HEK293 (cell line): ENCODE data around the gene FAF2.

ENCODE experiments used
- CTCF ChIA-PET: fragments of 350-600 bp; formaldehyde crosslinking; extraction: SDS; loops from one replicate; lab custom pipeline; 2021; ENCODE audit warnings: antibody characterized with exemption; lab: Yijun Ruan, JAX
- POLR2A ChIA-PET: fragments of 300-600 bp; formaldehyde crosslinking; extraction: SDS; loops from one replicate; lab custom pipeline; 2020; ENCODE audit warnings: antibody characterized with exemption, inconsistent platforms; lab: Yijun Ruan, JAX
- H3K27ac ChIP-seq: fragments of 200-500 bp; sonication (Bioruptor generic); 2 replicates; pipeline ENCODE4 v1.5.1; 2014; ENCODE audit warnings: low read depth, low read length, control low read depth, inconsistent platforms; ENCODE audit errors: extremely low read depth
- H3K36me3 ChIP-seq, 2 experiments: fragments of 200-500 bp in 1 of 2; sonication (Bioruptor generic) in 1 of 2; 1 replicate in 1 of 2; 2 replicates in 1 of 2; pipeline ENCODE4 v1.5.1; 2014 to 2017; ENCODE audit warnings: inconsistent platforms in 2 of 2, low read length in 2 of 2; ENCODE audit not compliant: control insufficient read depth in 2 of 2, insufficient read depth in 1 of 2
- H3K4me1 ChIP-seq: fragments of 200-500 bp; sonication (Bioruptor generic); 2 replicates; pipeline ENCODE4 v1.5.1; 2014; ENCODE audit warnings: mild to moderate bottlenecking, low read length, inconsistent platforms; ENCODE audit not compliant: control insufficient read depth, insufficient read depth
- H3K4me3 ChIP-seq: 2 replicates; pipeline ENCODE4 v1.5.1; 2011; ENCODE audit warnings: low read depth, mild to moderate bottlenecking, control low read depth, low read length, moderate library complexity
- H3K9me3 ChIP-seq: fragments of 200-500 bp; sonication (Bioruptor generic); 2 replicates; pipeline ENCODE4 v1.5.1; 2014; ENCODE audit warnings: low read depth, low read length, inconsistent platforms; ENCODE audit not compliant: control insufficient read depth, insufficient read depth
- BCL11A ChIP-seq: fragments of 450-650 bp; formaldehyde crosslinking; IDR thresholded peaks from 2 replicates; pipeline ENCODE4 v1.5.1; 2016; ENCODE audit warnings: low read depth, missing biosample characterization, missing genetic modification characterization
- FEZF1 ChIP-seq: fragments of 450-650 bp; formaldehyde crosslinking; IDR thresholded peaks from 2 replicates; pipeline ENCODE4 v1.5.1; 2016; ENCODE audit warnings: missing biosample characterization, missing genetic modification characterization
- GFI1B ChIP-seq: fragments of 450-650 bp; formaldehyde crosslinking; IDR thresholded peaks from 2 replicates; pipeline ENCODE4 v1.5.1; 2016; ENCODE audit warnings: missing biosample characterization, missing genetic modification characterization
- GLIS1 ChIP-seq: fragments of 450-650 bp; formaldehyde crosslinking; IDR thresholded peaks from 2 replicates; pipeline ENCODE4 v1.5.1; 2016; ENCODE audit warnings: missing biosample characterization, missing genetic modification characterization
- HOXC10 ChIP-seq: sonication (generic); formaldehyde crosslinking; IDR thresholded peaks from 2 replicates; pipeline ENCODE4 v1.8.1; 2023; ENCODE audit warnings: mild to moderate bottlenecking, missing genetic modification reagents
- HOXD13 ChIP-seq: sonication (generic); formaldehyde crosslinking; IDR thresholded peaks from 2 replicates; pipeline ENCODE4 v1.8.0; 2022; ENCODE audit warnings: missing genetic modification reagents, borderline replicate concordance
- MYNN ChIP-seq: fragments of 450-650 bp; formaldehyde crosslinking; IDR thresholded peaks from 2 replicates; pipeline ENCODE4 v1.5.1; 2016; ENCODE audit warnings: missing biosample characterization, missing genetic modification characterization, borderline replicate concordance
- MZF1 ChIP-seq: fragments of 450-650 bp; formaldehyde crosslinking; IDR thresholded peaks from 2 replicates; pipeline ENCODE4 v1.5.1; 2017; ENCODE audit warnings: missing biosample characterization, missing genetic modification characterization, borderline replicate concordance
- OSR2 ChIP-seq: fragments of 450-650 bp; formaldehyde crosslinking; IDR thresholded peaks from 2 replicates; pipeline ENCODE4 v1.5.1; 2016; ENCODE audit warnings: missing biosample characterization, missing genetic modification characterization
- ZBTB1 ChIP-seq: fragments of 450-650 bp; formaldehyde crosslinking; IDR thresholded peaks from 2 replicates; pipeline ENCODE4 v1.5.1; 2016; ENCODE audit warnings: missing biosample characterization, missing genetic modification characterization
- ZEB2 ChIP-seq: fragments of 450-650 bp; formaldehyde crosslinking; IDR thresholded peaks from 2 replicates; pipeline ENCODE4 v1.5.1; 2016; ENCODE audit warnings: missing biosample characterization, missing genetic modification characterization
- ZFP41 ChIP-seq: fragments of 450-650 bp; formaldehyde crosslinking; IDR thresholded peaks from 2 replicates; pipeline ENCODE4 v1.5.1; 2016; ENCODE audit warnings: missing biosample characterization, missing genetic modification characterization, borderline replicate concordance
- ZNF138 ChIP-seq: fragments of 450-650 bp; formaldehyde crosslinking; IDR thresholded peaks from 2 replicates; pipeline ENCODE4 v1.5.1; 2016; ENCODE audit warnings: missing biosample characterization, missing genetic modification characterization, borderline replicate concordance
- ZNF155 ChIP-seq: fragments of 450-650 bp; formaldehyde crosslinking; IDR thresholded peaks from 2 replicates; pipeline ENCODE4 v1.5.1; 2016; ENCODE audit warnings: missing biosample characterization, missing genetic modification characterization
- ZNF184 ChIP-seq: fragments of 450-650 bp; IDR thresholded peaks from 2 replicates; pipeline ENCODE4 v1.5.1; 2018; ENCODE audit warnings: missing biosample characterization, mild to moderate bottlenecking, missing genetic modification characterization
- ZNF248 ChIP-seq: fragments of 450-650 bp; formaldehyde crosslinking; IDR thresholded peaks from 2 replicates; pipeline ENCODE4 v1.5.1; 2017; ENCODE audit warnings: missing biosample characterization, missing genetic modification characterization
- ZNF404 ChIP-seq: fragments of 450-650 bp; formaldehyde crosslinking; IDR thresholded peaks from 2 replicates; pipeline ENCODE4 v1.5.1; 2017; ENCODE audit warnings: missing biosample characterization, missing genetic modification characterization
- ZNF561 ChIP-seq: fragments of 450-650 bp; IDR thresholded peaks from 2 replicates; pipeline ENCODE4 v1.5.1; 2018; ENCODE audit warnings: missing biosample characterization, missing genetic modification characterization, borderline replicate concordance
- ZNF629 ChIP-seq: fragments of 450-650 bp; formaldehyde crosslinking; IDR thresholded peaks from 2 replicates; pipeline ENCODE4 v1.5.1; 2017; ENCODE audit warnings: missing biosample characterization, missing genetic modification characterization
- ZNF777 ChIP-seq: fragments of 450-650 bp; formaldehyde crosslinking; IDR thresholded peaks from 2 replicates; pipeline ENCODE4 v1.5.1; 2017; ENCODE audit warnings: missing biosample characterization, missing genetic modification characterization, borderline replicate concordance
- TF ChIP-seq, protein P1 (sequence below): fragments of 450-650 bp; formaldehyde crosslinking; IDR thresholded peaks from 2 replicates; pipeline ENCODE4 v1.5.1; 2016; ENCODE audit warnings: missing biosample characterization, missing genetic modification characterization
- TF ChIP-seq, protein P2 (sequence below): fragments of 450-650 bp; formaldehyde crosslinking; IDR thresholded peaks from 2 replicates; pipeline ENCODE4 v1.5.1; 2017; ENCODE audit warnings: missing biosample characterization, missing genetic modification characterization
- TF ChIP-seq, protein P3 (sequence below): fragments of 450-650 bp; formaldehyde crosslinking; IDR thresholded peaks from 2 replicates; pipeline ENCODE4 v1.5.1; 2016; ENCODE audit warnings: missing biosample characterization, missing genetic modification characterization
- TF ChIP-seq, protein P4 (sequence below): fragments of 450-650 bp; formaldehyde crosslinking; conservative IDR thresholded peaks from 2 replicates; pipeline ENCODE4 v1.5.1; 2016; ENCODE audit warnings: low read depth, missing biosample characterization, missing genetic modification characterization

Gene FAF2

DNA sequence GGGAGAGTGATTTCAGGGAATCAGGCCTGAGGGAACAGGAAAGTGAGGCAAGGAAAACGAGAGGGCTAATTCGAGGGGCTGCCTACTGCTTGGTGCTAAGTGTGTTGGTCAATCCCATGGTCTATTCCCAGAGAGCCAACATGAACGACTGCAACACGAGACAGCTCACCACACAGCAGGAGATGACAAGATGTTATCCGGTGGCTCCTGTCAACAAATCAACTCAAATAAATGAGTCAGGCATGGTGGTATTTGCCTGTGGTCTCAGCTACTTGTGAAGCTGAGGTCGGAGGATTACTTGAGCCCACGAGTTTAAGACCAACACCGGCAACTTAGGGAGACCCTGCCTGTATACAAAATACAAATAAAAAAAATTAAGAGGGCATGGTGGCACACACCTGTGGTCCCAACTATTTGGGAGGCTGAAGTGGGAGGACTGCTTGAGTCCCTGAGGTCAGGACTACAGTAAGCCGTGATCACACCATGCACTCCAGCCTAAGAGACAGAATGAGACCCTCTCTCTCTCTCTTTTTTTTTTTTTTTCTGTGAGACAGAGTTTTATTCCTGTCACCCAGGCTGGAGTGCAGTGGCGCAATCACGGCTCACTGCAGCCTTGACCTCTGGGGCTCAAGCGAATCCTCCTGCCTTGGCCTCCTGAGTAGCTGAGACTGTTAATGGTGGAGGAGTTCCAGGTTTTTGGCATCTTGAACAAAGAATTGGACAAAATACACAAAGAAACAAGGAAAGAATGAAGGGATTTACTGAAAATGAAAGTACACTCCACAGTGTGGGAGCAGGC is 9.0 kb upstream of the FAF2 start:
- Histone ChIP-seq H3K36me3 (no peaks in the 10 kb centered on the region), H3K9me3 (no peaks in the 10 kb centered on the region), H3K4me3 (no peak overlapping the region), H3K4me1 (no peaks in the 10 kb centered on the region), H3K27ac (no peak overlapping the region)
- ChIA-PET CTCF (interaction anchor here (0.6 to 1.5 kb wide), 4 partner anchors 8 to 21 kb away, joined by 3 to 7 read pairs (median 3); no protein-coding TSS in a partner anchor), POLR2A (interaction anchor here (1.8 kb wide), 1 partner anchor 9 kb away, joined by 4 read pairs; the partner anchor contains the start of gene FAF2)
- no peak for TF ChIP-seq ZNF561
- no peak for TF ChIP-seq MYNN (tag by site-specific recombination)
- no peak for TF ChIP-seq ZNF248 (tag by site-specific recombination)
- 0 out of 2 replicates have a peak, but pooled peaks have one; percentile 26 for TF ChIP-seq ZNF629
- TF ChIP-seq BCL11A, result no peak
- no peak for TF ChIP-seq ZBTB1 (tag by site-specific recombination)
- TF ChIP-seq GFI1B (tag by site-specific recombination), result no peak
- TF ChIP-seq FEZF1 (tag by site-specific recombination), result no peak
- TF ChIP-seq, protein P1, sequence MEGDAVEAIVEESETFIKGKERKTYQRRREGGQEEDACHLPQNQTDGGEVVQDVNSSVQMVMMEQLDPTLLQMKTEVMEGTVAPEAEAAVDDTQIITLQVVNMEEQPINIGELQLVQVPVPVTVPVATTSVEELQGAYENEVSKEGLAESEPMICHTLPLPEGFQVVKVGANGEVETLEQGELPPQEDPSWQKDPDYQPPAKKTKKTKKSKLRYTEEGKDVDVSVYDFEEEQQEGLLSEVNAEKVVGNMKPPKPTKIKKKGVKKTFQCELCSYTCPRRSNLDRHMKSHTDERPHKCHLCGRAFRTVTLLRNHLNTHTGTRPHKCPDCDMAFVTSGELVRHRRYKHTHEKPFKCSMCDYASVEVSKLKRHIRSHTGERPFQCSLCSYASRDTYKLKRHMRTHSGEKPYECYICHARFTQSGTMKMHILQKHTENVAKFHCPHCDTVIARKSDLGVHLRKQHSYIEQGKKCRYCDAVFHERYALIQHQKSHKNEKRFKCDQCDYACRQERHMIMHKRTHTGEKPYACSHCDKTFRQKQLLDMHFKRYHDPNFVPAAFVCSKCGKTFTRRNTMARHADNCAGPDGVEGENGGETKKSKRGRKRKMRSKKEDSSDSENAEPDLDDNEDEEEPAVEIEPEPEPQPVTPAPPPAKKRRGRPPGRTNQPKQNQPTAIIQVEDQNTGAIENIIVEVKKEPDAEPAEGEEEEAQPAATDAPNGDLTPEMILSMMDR (tag by site-specific recombination), result no peak
- TF ChIP-seq OSR2 (tag by site-specific recombination), result peak; percentile 93
- TF ChIP-seq ZNF777 (tag by site-specific recombination), result no peak
- TF ChIP-seq, protein P2, sequence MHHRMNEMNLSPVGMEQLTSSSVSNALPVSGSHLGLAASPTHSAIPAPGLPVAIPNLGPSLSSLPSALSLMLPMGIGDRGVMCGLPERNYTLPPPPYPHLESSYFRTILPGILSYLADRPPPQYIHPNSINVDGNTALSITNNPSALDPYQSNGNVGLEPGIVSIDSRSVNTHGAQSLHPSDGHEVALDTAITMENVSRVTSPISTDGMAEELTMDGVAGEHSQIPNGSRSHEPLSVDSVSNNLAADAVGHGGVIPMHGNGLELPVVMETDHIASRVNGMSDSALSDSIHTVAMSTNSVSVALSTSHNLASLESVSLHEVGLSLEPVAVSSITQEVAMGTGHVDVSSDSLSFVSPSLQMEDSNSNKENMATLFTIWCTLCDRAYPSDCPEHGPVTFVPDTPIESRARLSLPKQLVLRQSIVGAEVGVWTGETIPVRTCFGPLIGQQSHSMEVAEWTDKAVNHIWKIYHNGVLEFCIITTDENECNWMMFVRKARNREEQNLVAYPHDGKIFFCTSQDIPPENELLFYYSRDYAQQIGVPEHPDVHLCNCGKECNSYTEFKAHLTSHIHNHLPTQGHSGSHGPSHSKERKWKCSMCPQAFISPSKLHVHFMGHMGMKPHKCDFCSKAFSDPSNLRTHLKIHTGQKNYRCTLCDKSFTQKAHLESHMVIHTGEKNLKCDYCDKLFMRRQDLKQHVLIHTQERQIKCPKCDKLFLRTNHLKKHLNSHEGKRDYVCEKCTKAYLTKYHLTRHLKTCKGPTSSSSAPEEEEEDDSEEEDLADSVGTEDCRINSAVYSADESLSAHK (tag by site-specific recombination), result no peak
- peak; percentile 50; the same call in 1 of the 2 replicates for TF ChIP-seq ZEB2
- no peak for TF ChIP-seq HOXD13 (CRISPR knock-in tag)
- no peak for TF ChIP-seq ZFP41 (tag by site-specific recombination)
- TF ChIP-seq ZNF184 (tag by site-specific recombination), result 0 out of 2 replicates have a peak, but pooled peaks have one; percentile 33
- no peak for TF ChIP-seq ZNF138 (tag by site-specific recombination)
- TF ChIP-seq HOXC10 (CRISPR knock-in tag), result no peak
- TF ChIP-seq ZNF404 (tag by site-specific recombination), result no peak
- no peak for TF ChIP-seq ZNF155
- TF ChIP-seq, protein P3, sequence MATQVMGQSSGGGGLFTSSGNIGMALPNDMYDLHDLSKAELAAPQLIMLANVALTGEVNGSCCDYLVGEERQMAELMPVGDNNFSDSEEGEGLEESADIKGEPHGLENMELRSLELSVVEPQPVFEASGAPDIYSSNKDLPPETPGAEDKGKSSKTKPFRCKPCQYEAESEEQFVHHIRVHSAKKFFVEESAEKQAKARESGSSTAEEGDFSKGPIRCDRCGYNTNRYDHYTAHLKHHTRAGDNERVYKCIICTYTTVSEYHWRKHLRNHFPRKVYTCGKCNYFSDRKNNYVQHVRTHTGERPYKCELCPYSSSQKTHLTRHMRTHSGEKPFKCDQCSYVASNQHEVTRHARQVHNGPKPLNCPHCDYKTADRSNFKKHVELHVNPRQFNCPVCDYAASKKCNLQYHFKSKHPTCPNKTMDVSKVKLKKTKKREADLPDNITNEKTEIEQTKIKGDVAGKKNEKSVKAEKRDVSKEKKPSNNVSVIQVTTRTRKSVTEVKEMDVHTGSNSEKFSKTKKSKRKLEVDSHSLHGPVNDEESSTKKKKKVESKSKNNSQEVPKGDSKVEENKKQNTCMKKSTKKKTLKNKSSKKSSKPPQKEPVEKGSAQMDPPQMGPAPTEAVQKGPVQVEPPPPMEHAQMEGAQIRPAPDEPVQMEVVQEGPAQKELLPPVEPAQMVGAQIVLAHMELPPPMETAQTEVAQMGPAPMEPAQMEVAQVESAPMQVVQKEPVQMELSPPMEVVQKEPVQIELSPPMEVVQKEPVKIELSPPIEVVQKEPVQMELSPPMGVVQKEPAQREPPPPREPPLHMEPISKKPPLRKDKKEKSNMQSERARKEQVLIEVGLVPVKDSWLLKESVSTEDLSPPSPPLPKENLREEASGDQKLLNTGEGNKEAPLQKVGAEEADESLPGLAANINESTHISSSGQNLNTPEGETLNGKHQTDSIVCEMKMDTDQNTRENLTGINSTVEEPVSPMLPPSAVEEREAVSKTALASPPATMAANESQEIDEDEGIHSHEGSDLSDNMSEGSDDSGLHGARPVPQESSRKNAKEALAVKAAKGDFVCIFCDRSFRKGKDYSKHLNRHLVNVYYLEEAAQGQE (tag by site-specific recombination), result no peak
- TF ChIP-seq MZF1 (tag by site-specific recombination), result no peak
- TF ChIP-seq GLIS1 (tag by site-specific recombination), result 0 out of 2 replicates have a peak, but pooled peaks have one; percentile 33
- TF ChIP-seq, protein P4, sequence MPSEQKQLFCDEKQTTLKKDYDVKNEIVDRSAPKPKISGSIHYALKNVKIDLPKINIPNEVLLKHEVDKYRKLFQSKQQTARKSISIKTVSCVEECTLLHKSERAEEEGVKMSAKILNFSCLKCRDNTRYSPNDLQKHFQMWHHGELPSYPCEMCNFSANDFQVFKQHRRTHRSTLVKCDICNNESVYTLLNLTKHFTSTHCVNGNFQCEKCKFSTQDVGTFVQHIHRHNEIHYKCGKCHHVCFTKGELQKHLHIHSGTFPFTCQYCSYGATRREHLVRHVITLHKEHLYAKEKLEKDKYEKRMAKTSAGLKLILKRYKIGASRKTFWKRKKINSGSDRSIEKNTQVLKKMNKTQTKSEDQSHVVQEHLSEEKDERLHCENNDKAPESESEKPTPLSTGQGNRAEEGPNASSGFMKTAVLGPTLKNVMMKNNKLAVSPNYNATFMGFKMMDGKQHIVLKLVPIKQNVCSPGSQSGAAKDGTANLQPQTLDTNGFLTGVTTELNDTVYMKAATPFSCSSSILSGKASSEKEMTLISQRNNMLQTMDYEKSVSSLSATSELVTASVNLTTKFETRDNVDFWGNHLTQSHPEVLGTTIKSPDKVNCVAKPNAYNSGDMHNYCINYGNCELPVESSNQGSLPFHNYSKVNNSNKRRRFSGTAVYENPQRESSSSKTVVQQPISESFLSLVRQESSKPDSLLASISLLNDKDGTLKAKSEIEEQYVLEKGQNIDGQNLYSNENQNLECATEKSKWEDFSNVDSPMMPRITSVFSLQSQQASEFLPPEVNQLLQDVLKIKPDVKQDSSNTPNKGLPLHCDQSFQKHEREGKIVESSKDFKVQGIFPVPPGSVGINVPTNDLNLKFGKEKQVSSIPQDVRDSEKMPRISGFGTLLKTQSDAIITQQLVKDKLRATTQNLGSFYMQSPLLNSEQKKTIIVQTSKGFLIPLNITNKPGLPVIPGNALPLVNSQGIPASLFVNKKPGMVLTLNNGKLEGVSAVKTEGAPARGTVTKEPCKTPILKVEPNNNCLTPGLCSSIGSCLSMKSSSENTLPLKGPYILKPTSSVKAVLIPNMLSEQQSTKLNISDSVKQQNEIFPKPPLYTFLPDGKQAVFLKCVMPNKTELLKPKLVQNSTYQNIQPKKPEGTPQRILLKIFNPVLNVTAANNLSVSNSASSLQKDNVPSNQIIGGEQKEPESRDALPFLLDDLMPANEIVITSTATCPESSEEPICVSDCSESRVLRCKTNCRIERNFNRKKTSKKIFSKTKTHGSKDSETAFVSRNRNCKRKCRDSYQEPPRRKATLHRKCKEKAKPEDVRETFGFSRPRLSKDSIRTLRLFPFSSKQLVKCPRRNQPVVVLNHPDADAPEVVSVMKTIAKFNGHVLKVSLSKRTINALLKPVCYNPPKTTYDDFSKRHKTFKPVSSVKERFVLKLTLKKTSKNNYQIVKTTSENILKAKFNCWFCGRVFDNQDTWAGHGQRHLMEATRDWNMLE (tag by site-specific recombination), result no peak
